NCI-H526 treated with DMSO at 0.1 percent for 48 hours (cell line): ENCODE measurements around the gene FHIT.

ENCODE experiments used
- DNase-seq: peaks from one replicate; lab custom pipeline; 2025; lab: John Stamatoyannopoulos, UW

The FHIT gene

DNA sequence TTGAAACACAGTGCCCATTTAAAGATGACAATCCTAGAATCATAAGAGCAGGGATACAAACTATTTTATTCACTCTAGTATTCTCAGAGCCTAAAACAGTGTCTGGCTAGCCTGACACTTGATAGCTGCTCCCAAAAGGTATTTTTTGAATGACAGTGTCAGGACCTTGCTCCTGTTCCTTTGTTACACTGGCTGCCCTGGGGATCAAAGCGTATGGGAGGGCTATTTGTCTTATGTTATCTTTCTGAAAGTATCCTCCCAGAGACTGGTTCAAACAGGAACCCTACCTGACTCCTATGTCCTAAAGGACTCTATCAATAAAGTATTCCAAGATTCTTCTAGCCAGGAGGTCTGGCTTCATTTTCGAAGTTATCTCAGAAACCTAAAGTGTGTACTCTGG is 621.4 kb downstream of the FHIT start:
- no peak for DNase-seq

DNA sequence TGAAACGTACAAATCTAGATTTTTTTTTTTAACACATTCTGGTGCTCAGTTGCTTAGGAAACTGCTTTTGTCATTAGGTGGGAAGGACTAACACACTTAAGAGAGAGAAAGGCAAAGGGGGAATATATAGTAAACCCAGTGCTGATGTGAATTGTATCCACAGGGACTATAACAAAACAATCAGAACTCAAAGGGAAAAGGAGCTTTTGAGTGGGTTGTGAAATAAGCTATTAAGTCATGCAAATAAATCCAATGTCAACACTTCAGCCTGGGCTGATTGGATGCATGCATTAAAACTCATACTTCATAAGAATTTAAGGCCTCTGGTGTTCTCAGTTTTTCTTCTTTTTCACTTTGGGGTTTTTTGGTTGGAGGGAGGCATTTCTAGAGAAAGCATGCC is 628.9 kb downstream of the FHIT start:
- DNase-seq = no peak

DNA sequence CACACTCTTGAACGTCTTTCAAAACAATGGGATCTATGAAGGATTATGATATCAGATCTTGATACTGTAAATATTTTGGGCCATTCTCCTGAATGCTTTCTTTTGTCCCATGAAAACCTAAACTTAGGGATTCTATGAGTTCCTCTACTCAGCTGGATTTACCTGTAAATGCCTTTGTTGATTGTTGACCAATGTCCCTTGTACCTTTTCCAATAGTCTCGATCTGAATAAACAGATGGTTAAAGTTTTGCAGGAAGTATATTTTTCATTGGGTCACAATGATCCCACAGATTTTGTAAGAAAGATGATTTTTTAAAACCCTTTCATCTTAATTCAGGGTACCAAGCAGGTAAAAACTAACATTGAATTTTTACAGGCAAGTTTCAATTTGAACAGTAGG is 634.1 kb downstream of the FHIT start:
- no peak for DNase-seq

DNA sequence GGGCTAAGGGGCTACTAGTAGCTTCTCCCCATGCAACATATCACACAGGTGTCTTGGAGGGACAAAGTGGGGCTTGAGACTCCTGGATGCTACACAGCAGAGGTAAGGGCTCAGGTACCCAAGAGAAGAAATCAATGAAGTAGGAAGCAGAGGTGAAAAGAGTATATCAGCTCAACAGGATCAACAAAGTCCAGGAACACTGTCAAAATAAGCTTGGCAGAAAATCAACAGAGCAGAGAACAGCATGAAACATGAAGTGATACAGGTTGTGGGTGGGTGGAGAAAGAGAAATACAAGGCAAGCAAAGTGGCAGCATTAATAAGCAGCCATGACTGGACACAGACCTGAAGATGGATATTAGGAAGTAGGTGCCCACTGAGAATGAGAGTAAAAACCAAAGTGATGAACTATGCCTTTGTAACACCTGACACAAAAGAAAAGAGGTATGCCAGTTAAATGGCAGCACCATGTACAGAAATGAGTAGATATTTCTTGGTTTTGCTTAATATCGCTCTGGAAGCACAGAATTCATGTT is 637.4 kb downstream of the FHIT start:
- DNase-seq = no peak

DNA sequence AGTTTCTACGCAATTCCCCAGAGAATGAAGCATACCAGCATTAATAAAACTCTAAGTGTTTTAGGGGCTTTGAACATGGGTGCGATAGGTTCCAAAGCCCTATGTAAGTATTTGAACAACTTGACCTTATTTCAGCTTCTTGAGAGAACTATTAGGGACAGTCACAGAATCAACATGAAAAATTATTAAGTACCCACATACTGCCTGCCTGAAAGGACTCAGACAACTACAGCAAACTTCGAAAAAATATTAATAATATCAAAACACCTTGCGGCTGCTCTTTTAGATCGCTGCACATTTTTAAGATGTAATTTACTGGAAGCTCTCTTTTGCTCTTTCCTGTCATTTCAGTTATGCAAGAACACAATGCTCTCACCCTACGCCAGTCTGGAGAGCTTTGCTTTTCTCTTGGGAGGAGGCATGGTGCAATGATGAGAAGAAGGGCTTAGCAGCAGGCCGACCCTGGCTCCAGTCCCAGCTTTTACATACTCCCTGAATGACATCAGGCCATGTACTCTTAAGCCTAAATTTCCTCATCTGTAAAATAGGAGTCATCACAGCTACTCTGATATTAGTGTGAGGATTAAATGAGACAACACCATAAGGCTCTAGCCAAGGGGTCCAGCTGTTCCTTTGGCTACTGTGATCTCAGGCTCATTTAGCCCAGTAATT is 640.7 kb downstream of the FHIT start:
- no peak for DNase-seq

DNA sequence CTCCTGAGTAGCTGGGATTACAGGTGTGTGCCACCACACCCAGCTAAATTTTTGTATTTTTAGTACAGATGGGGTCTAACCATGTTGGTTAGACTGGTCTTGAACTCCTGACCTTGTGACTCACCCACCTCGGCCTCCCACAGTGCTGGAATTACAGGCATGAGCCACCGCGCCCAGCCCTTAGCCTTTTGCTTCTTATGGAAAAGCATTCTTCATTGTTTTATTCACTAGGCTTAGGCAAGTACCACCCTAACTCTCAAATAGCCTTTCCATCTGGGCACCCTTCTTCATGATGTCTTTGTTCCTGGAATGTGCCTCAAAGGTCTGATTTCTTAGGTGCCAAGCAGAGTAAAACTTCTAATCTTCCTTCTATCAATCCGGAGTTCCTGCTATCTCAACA is 641.8 kb downstream of the FHIT start:
- no peak for DNase-seq

DNA sequence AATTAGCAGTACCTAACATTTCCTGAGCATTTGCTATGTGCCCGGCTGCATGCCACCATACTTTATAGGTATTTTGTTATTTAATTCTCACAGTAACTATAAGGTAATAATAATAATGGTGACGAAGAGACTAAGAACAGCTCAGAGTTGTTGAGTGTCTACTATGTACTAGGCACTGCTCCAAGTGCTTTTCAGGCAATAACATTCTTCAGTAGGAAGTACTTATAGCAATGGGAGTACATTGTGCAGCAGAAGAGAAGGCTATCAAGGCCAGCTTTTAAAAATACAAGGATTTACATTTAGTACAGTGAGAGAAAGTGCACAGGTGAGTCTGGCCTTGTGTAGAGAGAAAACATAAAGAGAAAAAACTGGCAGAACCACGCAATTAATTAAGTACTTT is 647.4 kb downstream of the FHIT start:
- DNase-seq = no peak

DNA sequence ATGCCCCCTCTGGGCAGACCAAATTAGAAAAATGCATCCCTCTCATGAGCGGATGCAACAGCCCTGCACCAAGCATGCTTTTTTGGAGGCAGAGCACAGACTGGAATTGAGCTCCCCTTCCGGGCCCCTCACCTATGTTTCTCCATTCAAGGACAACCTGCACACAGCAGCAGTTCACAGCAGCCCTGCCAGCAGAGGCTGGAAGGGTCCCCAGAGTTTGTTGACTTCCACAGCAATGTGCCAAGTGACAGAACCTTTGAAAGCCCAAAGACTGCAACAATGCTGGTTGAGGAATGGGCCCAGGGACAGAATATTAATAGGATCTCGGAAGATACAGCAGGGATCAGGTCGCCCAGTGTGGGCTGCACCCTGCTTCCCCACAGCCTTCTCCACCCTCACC is 650.4 kb downstream of the FHIT start:
- DNase-seq = no peak

DNA sequence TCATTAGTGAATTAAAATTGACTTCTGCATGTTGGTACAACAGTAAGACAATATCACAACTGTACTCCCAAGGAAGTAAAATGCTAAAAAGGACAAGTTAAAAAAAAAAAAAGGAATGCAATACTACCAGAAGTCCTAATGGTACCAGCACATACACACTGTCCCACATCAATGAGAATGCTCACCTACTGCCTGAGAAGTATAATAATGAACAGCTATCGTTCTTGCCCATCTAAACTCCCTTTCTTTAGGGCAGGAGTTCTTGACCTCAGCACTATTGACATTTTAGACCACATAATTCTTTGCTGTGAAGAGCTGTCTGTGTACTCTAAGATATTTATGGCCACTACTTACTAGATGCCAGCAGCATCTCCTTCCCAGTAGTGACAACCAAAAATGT is 651.7 kb downstream of the FHIT start:
- DNase-seq = no peak

DNA sequence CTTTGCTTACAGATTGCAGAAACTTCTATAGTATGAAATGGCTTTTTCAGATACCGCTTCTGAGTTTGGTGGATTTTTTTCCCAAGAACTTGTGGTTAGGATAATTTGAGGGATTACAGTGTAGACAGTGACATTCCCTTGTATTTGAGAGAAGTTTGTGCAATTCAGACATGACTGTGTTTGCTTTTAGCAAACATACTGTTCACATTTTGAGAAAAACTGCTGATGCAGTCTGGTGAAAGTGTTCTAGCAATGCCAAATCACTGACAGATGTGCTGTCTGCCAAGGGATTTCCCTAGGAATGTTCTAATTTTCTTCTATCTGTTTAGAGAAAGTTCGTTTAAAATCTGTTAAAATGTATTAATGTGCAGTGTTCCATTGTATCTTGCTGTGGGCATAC is 652.6 kb downstream of the FHIT start:
- DNase-seq = no peak

DNA sequence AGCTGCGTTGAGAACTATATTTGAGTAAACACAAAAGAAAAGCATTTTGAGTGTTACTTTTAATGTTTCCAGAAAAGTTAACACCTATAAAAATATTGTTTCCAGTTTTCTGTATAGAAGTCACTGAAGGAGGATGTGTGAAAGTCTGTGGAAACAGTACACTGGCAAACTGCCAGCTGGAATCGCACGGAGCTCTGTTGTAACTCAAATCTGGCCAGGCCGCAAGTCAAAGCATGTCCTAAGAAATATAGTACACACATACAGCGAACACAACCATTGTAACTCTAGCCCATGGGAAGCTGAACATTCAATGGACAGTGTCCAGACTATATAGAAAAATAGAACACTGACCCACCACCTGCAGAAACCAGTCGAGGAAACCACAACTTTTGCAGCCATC is 657.2 kb downstream of the FHIT start:
- DNase-seq = no peak

DNA sequence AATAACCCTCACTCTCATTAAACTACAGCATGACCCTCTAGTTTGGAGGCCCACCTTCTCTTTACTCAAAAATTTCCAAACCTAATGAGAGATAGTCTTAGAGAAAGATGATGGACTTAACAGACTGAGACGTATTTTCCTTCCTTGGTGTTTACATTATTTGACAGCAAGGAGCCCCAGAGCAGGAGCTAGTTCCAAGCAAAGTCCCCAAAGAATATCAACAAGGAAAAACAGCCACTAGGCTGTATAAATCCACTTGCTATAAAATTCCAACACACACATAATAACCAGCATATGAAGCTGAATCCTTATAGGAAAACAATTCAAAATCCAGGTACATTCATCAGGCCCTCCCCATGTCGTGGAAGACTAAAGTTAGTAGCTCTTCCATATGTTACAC is 660.0 kb downstream of the FHIT start:
- no peak for DNase-seq

DNA sequence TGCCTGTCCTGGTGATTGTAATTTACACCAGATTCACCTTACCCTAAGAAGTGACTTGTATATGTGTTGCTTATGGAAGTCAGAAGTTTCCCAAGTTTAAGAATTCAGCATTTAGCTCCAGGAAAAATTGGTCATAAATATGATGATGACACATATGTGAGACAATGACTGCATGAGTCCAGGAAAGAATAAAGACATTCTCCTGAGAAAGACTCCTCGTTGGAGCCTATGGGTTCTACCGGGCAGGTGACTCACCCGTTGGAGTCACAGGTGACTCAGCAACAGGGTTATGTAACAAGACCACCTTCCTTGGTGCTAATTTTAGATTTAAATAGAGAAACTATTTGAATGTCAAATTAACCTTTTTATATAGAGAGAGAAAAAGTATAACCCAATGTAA is 662.4 kb downstream of the FHIT start:
- DNase-seq = peak; percentile 73

DNA sequence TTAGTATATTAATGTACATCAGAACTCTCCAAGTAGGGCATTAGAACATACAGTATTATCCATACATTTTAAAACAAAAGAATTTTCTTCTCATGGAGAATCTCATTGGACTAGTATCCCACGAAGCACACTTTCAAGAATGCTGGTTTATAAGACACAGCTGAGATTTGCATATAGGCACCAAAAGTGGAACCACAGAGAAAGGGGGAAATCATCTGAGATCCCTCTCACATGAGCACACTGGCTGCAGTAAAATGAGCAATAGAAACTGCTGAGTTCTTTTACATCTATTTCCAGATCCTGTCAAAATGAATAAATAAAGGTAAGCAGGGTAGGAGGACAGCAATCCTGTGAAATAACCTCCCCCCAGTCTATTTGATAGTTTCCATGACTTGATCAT is 665.3 kb downstream of the FHIT start:
- DNase-seq = no peak

DNA sequence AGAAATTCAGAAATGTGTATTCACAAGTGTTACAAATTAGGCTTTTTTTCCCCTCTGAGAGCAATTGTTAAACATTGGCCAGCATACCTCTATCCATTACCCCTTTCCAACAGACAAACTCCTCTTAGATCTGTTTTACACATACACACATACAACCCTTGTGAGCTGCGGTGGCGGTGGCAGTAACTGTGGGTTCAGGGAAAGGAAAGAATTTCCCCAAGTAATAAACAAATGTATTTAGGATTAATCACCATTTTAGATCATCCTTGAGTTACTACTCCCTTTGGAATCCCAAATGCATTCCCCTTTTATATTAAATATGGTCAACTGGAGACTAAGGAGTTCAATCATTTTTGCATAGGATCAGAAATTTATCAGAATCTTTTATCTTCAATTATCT is 667.0 kb downstream of the FHIT start:
- DNase-seq = no peak

DNA sequence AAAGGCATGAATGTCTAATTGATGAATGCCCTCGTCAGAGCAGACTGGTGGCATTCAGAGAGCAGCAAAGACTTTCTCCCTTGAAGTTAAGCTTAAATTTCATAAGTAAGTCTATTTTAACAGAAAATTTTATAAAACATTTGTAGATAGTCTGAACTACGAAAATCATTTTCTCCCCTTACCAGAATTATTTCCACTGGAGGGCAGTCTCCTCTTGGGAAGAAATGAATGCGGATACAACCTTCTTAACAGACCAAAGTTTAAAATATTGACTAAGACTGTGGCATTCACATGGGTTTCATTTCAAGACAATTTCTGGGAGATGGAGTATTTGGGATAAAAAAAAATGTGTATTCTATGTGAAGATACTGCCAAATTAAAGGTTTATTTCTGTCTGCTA is 669.0 kb downstream of the FHIT start:
- no peak for DNase-seq

DNA sequence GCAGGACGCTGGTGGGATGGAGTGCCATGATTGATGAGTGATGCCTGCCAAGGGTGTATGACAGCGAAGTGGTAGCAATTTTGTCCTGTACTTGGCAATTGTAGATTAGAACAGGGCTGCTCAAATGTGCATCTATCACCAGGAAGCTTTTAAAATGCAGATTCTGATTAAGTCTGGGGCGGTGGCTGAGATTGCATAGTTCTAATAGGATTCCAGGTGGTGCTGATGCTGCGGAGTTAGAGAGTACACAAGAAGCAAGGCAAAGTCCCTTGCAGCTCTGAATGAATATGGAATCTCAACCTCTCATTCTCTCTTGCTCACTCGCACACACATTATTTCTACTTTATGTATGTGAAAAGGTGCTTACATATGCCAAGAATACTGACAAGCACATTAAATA is 670.4 kb downstream of the FHIT start:
- no peak for DNase-seq

DNA sequence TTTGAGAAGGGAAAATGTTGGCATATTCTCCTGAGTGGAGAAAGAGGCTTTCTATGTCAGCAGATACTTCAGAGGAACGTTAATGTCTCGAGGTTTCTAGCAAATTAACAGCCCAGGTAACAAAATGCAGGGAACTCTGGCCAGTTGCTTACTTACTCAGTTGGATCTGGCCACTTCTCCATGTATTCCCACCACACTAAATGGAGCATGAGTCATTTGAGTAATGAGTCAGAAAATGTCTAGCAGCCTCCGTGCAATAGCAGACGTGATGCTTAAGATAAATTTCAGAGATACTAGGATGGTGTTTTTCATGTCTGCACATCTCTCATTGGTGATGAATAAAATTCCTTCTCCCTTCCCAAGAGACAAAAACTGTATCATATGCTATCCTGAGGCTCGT is 671.5 kb downstream of the FHIT start:
- no peak for DNase-seq

DNA sequence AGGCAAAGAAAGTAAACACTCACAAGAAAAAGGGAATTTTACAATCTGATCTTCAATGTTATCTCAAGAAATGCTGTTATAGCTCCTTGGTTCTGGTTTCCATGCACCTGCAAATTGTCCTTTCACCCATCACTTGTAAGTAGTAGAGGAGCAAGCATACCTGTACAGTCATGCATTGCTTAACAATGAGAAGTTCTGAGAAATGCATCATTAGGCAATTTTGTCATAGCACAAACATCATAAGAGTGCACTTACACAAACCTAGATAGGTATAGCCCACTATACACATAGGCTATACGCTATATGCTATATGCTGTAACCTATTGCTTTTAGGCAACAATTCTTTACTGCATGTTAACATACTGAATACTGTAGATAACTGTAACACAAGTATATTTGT is 672.3 kb downstream of the FHIT start:
- DNase-seq = no peak

DNA sequence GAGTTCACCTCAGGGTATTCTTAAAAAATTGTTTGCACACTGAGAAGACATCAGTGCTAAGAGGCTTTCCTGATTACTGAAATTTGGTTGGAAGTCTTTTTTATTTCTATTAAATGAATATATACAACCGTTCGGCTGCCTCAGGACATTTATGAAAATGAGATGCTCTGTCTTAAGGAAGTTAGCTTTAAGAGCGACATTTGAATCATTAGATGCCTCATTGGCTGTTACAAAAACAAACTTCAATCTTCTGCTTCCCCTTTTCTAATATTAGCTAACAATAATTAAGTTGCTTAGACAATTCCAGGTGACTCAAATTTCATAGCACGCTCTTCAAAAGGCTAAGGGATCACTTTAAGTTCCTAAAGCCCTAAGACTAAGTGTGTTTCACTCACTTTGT is 673.7 kb downstream of the FHIT start:
- DNase-seq = peak; percentile 7

DNA sequence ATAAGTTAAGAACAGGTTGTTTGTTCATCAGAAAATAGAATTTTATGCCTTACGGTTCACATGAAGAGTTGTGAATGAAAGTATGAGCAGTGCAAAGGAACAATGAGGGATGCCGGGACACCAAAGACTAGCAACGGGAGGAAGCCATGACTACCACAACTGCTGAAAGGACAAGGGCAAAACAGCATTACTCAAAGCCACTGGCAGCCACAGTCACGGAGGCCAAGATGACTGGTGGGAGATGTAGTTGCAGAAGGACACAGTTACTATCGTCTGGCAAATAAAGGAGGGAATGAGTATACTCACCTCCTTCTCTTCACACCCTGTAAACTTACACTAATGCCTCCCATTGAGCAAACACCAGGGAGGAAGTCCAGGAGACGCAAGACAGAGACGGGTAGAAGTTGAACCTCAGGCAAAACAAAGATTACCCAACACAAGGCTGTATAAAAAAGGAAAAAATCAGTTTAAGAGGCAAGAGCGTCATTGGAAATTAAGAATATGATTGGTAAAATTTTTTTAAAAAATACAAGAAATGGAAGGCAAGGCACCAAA is 675.5 kb downstream of the FHIT start:
- no peak for DNase-seq

DNA sequence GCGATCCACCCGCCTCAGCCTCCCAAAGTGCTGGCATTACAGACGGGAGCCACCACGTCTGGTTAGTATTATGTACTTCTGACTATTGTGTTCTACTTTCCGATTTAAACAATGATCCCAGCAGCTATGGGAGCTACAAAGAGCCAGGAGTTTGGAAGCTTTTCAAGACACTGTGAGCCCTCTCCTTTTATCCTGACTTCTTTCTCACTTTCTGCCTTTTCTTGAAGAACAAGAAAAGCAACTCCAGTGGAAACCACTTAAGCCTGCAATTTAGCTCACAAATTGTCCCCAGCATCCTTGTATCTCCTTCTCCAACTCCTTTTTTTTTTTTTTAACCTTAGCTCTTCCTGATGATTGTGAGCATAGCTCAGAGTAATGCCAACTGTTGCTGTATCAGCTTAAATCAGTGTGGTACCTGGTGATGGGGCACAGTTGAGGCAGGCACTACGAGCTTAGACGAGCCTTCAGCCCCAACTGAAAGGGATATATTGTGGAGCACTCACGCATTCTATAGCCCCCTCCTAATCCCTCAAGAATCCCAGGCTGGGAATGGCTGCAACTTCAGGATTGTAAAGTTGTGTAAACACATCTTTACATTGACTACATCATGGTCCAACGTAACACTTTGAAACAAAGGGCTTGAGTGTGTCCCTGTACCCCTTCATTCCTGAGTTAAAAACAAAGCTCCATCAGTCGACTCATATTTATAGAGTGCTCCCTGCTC is 677.0 kb downstream of the FHIT start:
- no peak for DNase-seq

DNA sequence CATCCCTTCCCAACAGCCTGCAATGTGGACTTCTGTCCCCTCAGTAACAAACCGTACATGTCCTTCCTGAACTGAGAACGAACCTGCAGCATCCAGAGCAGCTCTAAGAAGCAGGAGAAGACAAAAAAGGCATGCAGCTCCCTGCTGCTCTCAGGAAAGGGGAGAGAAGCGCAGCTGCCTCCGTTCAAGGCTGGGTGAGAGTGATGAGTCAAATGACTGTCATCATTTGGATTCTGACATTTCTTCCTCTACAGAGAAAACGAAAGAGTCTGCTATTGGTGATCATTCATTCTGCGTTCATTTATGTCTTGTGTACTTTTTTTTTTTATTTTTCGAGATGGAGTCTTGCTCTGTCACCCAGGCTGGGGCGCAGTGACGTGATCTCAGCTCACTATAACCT is 677.8 kb downstream of the FHIT start:
- DNase-seq = no peak

DNA sequence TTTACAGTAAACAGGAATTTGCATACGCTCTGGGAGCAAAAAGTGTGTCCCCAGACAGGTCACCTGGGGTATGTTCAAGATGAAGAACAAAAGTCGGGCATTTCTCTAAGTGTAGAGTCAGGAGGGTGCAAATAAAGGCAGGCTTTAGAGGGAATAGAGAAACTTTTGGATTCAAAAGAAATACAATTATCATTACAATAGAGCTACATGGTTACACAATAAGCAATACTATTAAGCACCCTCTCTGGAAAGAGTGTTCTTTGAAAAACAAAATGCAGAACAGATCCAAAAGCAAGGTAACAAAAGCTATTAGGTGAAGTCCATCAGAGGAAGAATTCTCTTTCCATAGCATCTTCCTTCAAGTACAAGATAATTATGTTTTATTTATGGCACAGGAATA is 679.7 kb downstream of the FHIT start:
- no peak for DNase-seq
